HepG2 (cell line): ENCODE data around the gene RHEBL1. TPM values are rescaled to one million over a fixed set of nuclear protein-coding genes. Genes with fewer than 3 reads are reported as not detected.

Experiments used
- DNMT1 ChIP-seq: sonication (generic); formaldehyde crosslinking; IDR thresholded peaks from 2 replicates; pipeline ENCODE4 v1.5.1; 2020; ENCODE audit warnings: mild to moderate bottlenecking, missing genetic modification reagents
- GPN1 ChIP-seq: sonication (generic); formaldehyde crosslinking; IDR thresholded peaks from 2 replicates; pipeline ENCODE4 v1.5.1; 2020; ENCODE audit warnings: missing genetic modification reagents, borderline replicate concordance
- GTF2F1 ChIP-seq: fragments of 150-350 bp; IDR thresholded peaks from 2 replicates; pipeline ENCODE4 v1.6.1; 2014; ENCODE audit warnings: low read length
- IRF2 ChIP-seq: IDR thresholded peaks from 2 replicates; pipeline ENCODE4 v1.6.1; 2018; ENCODE audit warnings: missing genetic modification reagents, missing compliant biosample characterization
- KDM3A ChIP-seq: IDR thresholded peaks from 2 replicates; pipeline ENCODE4 v1.6.1; 2018; ENCODE audit warnings: low read depth, missing compliant biosample characterization
- KLF6 ChIP-seq: IDR thresholded peaks from 2 replicates; pipeline ENCODE4 v1.8.0; 2016; ENCODE audit warnings: missing biosample characterization, missing genetic modification reagents
- ZFP82 ChIP-seq: sonication (generic); formaldehyde crosslinking; IDR thresholded peaks from 2 replicates; pipeline ENCODE4 v1.5.1; 2020; ENCODE audit warnings: mild to moderate bottlenecking, missing genetic modification reagents, borderline replicate concordance
- ZMYM3 ChIP-seq: sonication (generic); formaldehyde crosslinking; IDR thresholded peaks from 2 replicates; pipeline ENCODE4 v1.5.1; 2020; ENCODE audit warnings: mild to moderate bottlenecking, missing genetic modification reagents
- ZNF83 ChIP-seq: sonication (generic); formaldehyde crosslinking; IDR thresholded peaks from 2 replicates; pipeline ENCODE4 v1.4.0; 2020; ENCODE audit warnings: missing genetic modification reagents, mild to moderate bottlenecking, borderline replicate concordance
- polyA plus RNA-seq, 8 experiments: library from polyadenylated mRNA; depleted of rRNA in 3 of 8; stranded (reverse) in 7 of 8; unstranded in 1 of 8; fragments of >200 nt; fragmentation: Illumina TruSeq in 4 of 8; extraction: Trizol in 4 of 8; gene quantifications; 2 replicates each; pipeline versions ENCODE4 v1.2.1 to v1.2.3, GENCODE V29; 2011 to 2016; ENCODE audit warnings: low read depth in 4 of 8, missing spikeins in 1 of 8, mixed read lengths in 1 of 8; ENCODE audit not compliant: insufficient read depth in 1 of 8
- total RNA-seq, 5 experiments: library from RNA; depleted of rRNA; stranded (reverse); fragments of >200 nt; fragmentation: Illumina TruSeq; extraction: Trizol; gene quantifications; 2 replicates each; pipeline ENCODE4 v1.2.3, GENCODE V29; 2016; ENCODE audit warnings: low read depth in 1 of 5
- TF ChIP-seq, protein P1 (sequence below): sonication (generic); formaldehyde crosslinking; IDR thresholded peaks from 2 replicates; pipeline ENCODE4 v1.8.1; 2023; ENCODE audit warnings: mild to moderate bottlenecking, inconsistent platforms, moderate library complexity, missing genetic modification reagents, borderline replicate concordance
- TF ChIP-seq, protein P2 (sequence below): sonication (generic); formaldehyde crosslinking; IDR thresholded peaks from 2 replicates; pipeline ENCODE4 v1.4.0; 2020; ENCODE audit warnings: missing genetic modification reagents
- TF ChIP-seq, protein P3 (sequence below): sonication (generic); formaldehyde crosslinking; IDR thresholded peaks from 2 replicates; pipeline ENCODE4 v1.5.1; 2020; ENCODE audit warnings: missing genetic modification reagents, mild to moderate bottlenecking, borderline replicate concordance
- TF ChIP-seq, protein P4 (sequence below): sonication (generic); formaldehyde crosslinking; IDR thresholded peaks from 2 replicates; pipeline ENCODE4 v1.4.0; 2020; ENCODE audit warnings: mild to moderate bottlenecking, missing genetic modification reagents
- TF ChIP-seq, protein P5 (sequence below): sonication (generic); formaldehyde crosslinking; IDR thresholded peaks from 2 replicates; pipeline ENCODE4 v1.4.0; 2020; ENCODE audit warnings: missing genetic modification reagents, borderline replicate concordance
- TF ChIP-seq, protein P6 (sequence below): sonication (generic); formaldehyde crosslinking; IDR thresholded peaks from 2 replicates; pipeline ENCODE4 v1.5.0; 2020; ENCODE audit warnings: mild to moderate bottlenecking, missing genetic modification reagents, borderline replicate concordance

The RHEBL1 gene
- total and polyA plus RNA-seq, 2 of the 13 experiments (the other 11 are each of a cell fraction or from before 2014, with no cell fraction given) = 1.4 to 2.5 TPM

DNA sequence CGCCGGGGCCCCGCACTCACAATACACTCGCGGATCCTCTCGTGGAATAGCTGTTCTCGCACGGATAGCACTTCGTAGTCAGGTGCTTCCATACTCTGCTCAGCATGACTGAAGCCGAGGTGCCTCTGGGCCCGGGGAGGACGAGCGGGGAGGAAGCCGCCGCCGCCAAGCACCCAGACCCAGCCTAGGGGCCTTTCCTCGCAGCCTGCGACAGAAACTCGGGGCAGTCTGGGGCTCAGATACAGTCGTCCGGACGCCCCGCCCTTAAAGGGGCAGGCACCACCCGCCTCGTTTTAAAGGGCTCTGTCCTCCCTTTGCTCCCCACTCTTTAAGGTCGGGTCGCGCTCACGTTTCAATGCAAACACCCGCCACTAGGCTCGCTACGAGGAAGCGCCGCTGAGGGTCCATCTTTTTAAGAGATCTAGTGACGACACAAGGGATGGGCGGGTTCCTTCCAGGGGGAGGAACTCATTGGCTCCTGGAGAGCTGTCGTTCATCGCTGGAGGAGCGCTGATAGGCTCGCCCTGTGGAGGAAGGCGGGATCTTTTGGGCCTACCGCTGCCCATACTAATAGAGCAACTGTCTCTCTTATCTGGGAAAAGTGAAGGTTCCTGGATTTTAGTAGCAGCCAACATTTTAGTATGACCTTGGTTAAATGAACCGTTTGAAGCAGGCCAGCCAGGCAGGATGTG is 40.8 kb upstream of the RHEBL1 start, which contains the start of gene LMBR1L (continued):
- TF ChIP-seq, protein P1, sequence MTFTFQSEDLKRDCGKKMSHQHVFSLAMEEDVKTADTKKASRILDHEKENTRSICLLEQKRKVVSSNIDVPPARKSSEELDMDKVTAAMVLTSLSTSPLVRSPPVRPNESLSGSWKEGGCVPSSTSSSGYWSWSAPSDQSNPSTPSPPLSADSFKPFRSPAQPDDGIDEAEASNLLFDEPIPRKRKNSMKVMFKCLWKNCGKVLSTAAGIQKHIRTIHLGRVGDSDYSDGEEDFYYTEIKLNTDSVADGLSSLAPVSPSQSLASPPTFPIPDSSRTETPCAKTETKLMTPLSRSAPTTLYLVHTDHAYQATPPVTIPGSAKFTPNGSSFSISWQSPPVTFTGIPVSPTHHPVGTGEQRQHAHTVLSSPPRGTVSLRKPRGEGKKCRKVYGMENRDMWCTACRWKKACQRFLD (CRISPR knock-in tag) = no peak
- TF ChIP-seq, protein P2, sequence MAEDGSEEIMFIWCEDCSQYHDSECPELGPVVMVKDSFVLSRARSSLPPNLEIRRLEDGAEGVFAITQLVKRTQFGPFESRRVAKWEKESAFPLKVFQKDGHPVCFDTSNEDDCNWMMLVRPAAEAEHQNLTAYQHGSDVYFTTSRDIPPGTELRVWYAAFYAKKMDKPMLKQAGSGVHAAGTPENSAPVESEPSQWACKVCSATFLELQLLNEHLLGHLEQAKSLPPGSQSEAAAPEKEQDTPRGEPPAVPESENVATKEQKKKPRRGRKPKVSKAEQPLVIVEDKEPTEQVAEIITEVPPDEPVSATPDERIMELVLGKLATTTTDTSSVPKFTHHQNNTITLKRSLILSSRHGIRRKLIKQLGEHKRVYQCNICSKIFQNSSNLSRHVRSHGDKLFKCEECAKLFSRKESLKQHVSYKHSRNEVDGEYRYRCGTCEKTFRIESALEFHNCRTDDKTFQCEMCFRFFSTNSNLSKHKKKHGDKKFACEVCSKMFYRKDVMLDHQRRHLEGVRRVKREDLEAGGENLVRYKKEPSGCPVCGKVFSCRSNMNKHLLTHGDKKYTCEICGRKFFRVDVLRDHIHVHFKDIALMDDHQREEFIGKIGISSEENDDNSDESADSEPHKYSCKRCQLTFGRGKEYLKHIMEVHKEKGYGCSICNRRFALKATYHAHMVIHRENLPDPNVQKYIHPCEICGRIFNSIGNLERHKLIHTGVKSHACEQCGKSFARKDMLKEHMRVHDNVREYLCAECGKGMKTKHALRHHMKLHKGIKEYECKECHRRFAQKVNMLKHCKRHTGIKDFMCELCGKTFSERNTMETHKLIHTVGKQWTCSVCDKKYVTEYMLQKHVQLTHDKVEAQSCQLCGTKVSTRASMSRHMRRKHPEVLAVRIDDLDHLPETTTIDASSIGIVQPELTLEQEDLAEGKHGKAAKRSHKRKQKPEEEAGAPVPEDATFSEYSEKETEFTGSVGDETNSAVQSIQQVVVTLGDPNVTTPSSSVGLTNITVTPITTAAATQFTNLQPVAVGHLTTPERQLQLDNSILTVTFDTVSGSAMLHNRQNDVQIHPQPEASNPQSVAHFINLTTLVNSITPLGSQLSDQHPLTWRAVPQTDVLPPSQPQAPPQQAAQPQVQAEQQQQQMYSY (CRISPR knock-in tag) = no peak
- TF ChIP-seq KLF6 (no peak; the same call in 1 of the 2 replicates), ZMYM3 (CRISPR knock-in tag) (no peak), IRF2 (CRISPR knock-in tag) (no peak), GPN1 (CRISPR knock-in tag) (no peak), KDM3A (CRISPR knock-in tag) (no peak), ZFP82 (CRISPR knock-in tag) (no peak), DNMT1 (CRISPR knock-in tag) (no peak), ZNF83 (CRISPR knock-in tag) (no peak), GTF2F1 (no peak)
- TF ChIP-seq, protein P3, sequence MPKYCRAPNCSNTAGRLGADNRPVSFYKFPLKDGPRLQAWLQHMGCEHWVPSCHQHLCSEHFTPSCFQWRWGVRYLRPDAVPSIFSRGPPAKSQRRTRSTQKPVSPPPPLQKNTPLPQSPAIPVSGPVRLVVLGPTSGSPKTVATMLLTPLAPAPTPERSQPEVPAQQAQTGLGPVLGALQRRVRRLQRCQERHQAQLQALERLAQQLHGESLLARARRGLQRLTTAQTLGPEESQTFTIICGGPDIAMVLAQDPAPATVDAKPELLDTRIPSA (CRISPR knock-in tag) = no peak
- TF ChIP-seq, protein P4, sequence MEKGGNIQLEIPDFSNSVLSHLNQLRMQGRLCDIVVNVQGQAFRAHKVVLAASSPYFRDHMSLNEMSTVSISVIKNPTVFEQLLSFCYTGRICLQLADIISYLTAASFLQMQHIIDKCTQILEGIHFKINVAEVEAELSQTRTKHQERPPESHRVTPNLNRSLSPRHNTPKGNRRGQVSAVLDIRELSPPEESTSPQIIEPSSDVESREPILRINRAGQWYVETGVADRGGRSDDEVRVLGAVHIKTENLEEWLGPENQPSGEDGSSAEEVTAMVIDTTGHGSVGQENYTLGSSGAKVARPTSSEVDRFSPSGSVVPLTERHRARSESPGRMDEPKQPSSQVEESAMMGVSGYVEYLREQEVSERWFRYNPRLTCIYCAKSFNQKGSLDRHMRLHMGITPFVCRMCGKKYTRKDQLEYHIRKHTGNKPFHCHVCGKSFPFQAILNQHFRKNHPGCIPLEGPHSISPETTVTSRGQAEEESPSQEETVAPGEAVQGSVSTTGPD (CRISPR knock-in tag) = no peak
- TF ChIP-seq, protein P5, sequence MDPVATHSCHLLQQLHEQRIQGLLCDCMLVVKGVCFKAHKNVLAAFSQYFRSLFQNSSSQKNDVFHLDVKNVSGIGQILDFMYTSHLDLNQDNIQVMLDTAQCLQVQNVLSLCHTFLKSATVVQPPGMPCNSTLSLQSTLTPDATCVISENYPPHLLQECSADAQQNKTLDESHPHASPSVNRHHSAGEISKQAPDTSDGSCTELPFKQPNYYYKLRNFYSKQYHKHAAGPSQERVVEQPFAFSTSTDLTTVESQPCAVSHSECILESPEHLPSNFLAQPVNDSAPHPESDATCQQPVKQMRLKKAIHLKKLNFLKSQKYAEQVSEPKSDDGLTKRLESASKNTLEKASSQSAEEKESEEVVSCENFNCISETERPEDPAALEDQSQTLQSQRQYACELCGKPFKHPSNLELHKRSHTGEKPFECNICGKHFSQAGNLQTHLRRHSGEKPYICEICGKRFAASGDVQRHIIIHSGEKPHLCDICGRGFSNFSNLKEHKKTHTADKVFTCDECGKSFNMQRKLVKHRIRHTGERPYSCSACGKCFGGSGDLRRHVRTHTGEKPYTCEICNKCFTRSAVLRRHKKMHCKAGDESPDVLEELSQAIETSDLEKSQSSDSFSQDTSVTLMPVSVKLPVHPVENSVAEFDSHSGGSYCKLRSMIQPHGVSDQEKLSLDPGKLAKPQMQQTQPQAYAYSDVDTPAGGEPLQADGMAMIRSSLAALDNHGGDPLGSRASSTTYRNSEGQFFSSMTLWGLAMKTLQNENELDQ (CRISPR knock-in tag) = no peak
- TF ChIP-seq, protein P6, sequence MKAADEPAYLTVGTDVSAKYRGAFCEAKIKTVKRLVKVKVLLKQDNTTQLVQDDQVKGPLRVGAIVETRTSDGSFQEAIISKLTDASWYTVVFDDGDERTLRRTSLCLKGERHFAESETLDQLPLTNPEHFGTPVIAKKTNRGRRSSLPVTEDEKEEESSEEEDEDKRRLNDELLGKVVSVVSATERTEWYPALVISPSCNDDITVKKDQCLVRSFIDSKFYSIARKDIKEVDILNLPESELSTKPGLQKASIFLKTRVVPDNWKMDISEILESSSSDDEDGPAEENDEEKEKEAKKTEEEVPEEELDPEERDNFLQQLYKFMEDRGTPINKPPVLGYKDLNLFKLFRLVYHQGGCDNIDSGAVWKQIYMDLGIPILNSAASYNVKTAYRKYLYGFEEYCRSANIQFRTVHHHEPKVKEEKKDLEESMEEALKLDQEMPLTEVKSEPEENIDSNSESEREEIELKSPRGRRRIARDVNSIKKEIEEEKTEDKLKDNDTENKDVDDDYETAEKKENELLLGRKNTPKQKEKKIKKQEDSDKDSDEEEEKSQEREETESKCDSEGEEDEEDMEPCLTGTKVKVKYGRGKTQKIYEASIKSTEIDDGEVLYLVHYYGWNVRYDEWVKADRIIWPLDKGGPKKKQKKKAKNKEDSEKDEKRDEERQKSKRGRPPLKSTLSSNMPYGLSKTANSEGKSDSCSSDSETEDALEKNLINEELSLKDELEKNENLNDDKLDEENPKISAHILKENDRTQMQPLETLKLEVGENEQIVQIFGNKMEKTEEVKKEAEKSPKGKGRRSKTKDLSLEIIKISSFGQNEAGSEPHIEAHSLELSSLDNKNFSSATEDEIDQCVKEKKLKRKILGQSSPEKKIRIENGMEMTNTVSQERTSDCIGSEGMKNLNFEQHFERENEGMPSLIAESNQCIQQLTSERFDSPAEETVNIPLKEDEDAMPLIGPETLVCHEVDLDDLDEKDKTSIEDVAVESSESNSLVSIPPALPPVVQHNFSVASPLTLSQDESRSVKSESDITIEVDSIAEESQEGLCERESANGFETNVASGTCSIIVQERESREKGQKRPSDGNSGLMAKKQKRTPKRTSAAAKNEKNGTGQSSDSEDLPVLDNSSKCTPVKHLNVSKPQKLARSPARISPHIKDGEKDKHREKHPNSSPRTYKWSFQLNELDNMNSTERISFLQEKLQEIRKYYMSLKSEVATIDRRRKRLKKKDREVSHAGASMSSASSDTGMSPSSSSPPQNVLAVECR (CRISPR knock-in tag) = peak; percentile 61; the same call in 1 of the 2 replicates
